Right cardiac atrium (tissue), 5 donors: Measurements from ENCODE around the gene PSTK. TPM values are rescaled to one million over a fixed set of nuclear protein-coding genes. Genes with fewer than 3 reads are reported as not detected.

Source experiments
- ATAC-seq, 2 donors: fragments of 200-7000 bp; cut with Tn5 transposase; one replicate each; pipeline versions ENCODE4 v1.8.0 to v1.9.1; 2020; ENCODE audit warnings: moderate library complexity in 2 of 2, mild to moderate bottlenecking in 1 of 2
- DNase-seq, 3 donors: peaks; one replicate each; pipeline ENCODE4 v3.0.0-alpha.2; 2020
- H3K27ac ChIP-seq: one replicate; pipeline ENCODE4 v1.5.1; 2013; ENCODE audit warnings: mild to moderate bottlenecking, low read length, control low read depth, moderate library complexity
- H3K27me3 ChIP-seq: one replicate; pipeline ENCODE4 v1.6.1; 2013; ENCODE audit not compliant: control insufficient read depth, insufficient read depth
- H3K4me1 ChIP-seq: one replicate; pipeline ENCODE4 v1.6.1; 2013; ENCODE audit warnings: low read length; ENCODE audit not compliant: control insufficient read depth, insufficient read depth
- H3K4me3 ChIP-seq: one replicate; pipeline ENCODE4 v1.5.1; 2013; ENCODE audit warnings: low read length, control low read depth
- H3K9me3 ChIP-seq: one replicate; pipeline ENCODE4 v1.6.1; 2013; ENCODE audit warnings: low read length; ENCODE audit not compliant: control insufficient read depth
- WGBS: extraction: QIAGEN DNeasy Blood & Tissue Kit; methylation state at CpG from one replicate; pipeline ENCODE4 v1.1.7; 2013; 5-methylcytosine and 5-hydroxymethylcytosine counted together
- intact Hi-C, 4 donors: fragments of 100-400 bp; cut with DNase I; formaldehyde crosslinking; loops; one replicate each; pipeline versions ENCODE4 v1.11.0 to v1.14.0; 2022 to 2023
- polyA plus RNA-seq: library from polyadenylated mRNA; stranded (reverse); fragments of 200-250 nt; gene quantifications from one replicate; pipeline ENCODE4 v1.2.3, GENCODE V29; 2013
- total RNA-seq, 4 donors: library from RNA; stranded (reverse); fragmentation: NEBNext Ultra II Directional; extraction: Animal tissue kit (Norgen Biotek cat#: 25700); gene quantifications; one replicate each; pipeline ENCODE4 v1.2.1, GENCODE V29; 2021
- donor health status: healthy with polysubstance abuse.
- donor health status: DM: no; HTN: yes; CAD: no.
- donor health status: DM: no; HTN: no; CAD: no.
- donor health status: DM: no; HTN: yes; CAD: no; lungs with severe emphysema.
- donor health status: DM: yes; HTN: yes; CAD: no.

Gene PSTK
- total and polyA plus RNA-seq, 5 donors: 1.0 to 5.1 (median 4.8) TPM

DNA sequence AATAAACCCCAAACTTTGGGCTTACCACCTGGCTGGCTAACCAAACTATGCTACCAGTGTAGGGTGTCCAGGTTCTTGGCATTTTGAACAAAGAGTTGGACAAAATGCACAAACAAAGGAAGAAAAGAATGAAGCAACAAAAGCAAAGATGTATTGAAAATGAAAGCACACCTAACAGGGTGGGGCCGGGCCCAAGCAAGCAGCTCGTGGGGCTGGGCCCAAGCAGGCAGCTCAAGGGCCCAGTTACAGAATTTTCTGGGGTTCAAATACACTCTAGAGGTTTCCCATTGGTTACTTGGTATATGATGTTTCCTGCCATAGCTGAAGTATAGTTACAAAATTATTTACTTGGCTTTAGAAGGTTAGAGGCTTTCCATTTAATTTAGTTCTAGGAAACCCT lies 44.3 kb downstream of the PSTK start:
- Histone ChIP-seq H3K27ac (no peak overlapping the region), H3K9me3 (no peaks in the 10 kb centered on the region), H3K4me1 (no peaks in the 10 kb centered on the region), H3K4me3 (no peak overlapping the region), H3K27me3 (no peaks in the 10 kb centered on the region)
- no peak for DNase-seq
- ATAC-seq: no peak
- 92% methylated on average over 2 of the region's 2 CpGs for whole genome bisulfite sequencing
- intact Hi-C loops: no loop called here

DNA sequence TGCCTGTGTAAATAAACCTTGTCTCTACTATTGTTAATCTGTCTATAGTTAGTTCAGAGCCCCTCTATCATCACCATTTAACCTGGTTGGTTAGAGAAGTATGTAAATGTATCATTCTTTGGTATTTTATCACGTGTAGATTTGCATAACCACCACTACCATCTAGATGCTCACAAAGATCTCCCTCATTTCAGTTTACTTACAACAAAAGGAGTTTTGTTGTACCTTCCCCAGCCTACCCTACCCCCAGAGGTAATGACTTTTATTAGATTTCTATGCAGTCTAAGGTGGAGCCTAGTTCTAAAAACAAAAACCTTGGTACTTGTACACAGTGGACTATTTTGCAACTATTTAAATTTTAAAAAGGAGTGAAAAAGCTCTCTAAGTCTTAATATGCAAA lies 46.1 kb downstream of the PSTK start:
- intact Hi-C loops: no loop called here
- no peak for DNase-seq
- 55% methylated on average over 1 of the region's 1 CpG for WGBS
- no peaks in the 10 kb centered on the region for H3K4me1 ChIP-seq
- ATAC-seq: no peak
- H3K9me3 ChIP-seq: no peaks in the 10 kb centered on the region
- no peaks in the 10 kb centered on the region for H3K27me3 ChIP-seq
- no peak overlapping the region for H3K27ac ChIP-seq
- H3K4me3 ChIP-seq: no peak overlapping the region

DNA sequence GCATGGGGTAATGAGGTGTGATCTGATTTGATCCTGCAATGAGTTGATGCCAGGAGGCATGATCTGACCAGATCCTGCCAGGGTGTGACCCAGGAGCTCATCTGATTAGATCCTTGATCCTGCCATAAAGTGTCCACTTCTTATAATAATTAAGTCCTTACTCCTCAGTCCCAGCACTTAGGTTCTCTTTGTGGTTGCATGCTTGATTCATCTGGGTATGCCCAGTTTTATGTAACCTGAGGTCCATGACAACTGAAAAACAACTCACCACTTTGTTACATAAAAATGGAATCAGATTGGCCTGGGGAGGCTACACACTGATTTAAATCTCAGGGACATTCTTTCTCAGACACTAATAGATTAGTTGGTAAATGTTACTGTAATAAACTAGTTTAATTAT lies 47.7 kb downstream of the PSTK start:
- no peak for DNase-seq
- no peak for ATAC-seq
- Histone ChIP-seq H3K4me3 (no peak overlapping the region), H3K4me1 (peaks cover 1% of the 10 kb centered on the region), H3K9me3 (no peaks in the 10 kb centered on the region), H3K27me3 (no peaks in the 10 kb centered on the region), H3K27ac (no peak overlapping the region)
- intact Hi-C loops: no loop called here

DNA sequence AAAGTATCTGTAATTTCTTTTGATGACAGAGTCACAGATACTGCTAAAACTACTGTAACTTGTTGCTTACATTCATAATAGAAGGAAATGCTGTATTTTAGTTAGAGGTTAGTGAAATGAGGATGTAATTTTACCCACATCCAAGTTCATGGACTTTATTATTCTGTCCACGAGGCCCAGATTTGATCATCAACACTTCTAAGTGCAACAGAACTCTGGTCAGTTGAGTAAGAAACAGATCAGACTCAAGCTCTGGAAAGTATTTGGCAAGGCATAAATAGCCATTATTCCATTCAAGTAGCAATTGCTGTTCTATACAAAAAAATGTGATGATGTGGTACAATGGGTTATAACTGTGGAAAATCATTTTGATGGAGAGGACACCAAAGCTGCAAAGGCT lies 50.9 kb downstream of the PSTK start:
- ATAC-seq (no peak), DNase-seq (no peak)
- no peaks in the 10 kb centered on the region for H3K9me3 ChIP-seq
- 68% methylated on average over 1 of the region's 1 CpG for WGBS
- H3K4me1 ChIP-seq: peaks cover 1% of the 10 kb centered on the region
- no peak overlapping the region for H3K27ac ChIP-seq
- no peak overlapping the region for H3K4me3 ChIP-seq
- no peaks in the 10 kb centered on the region for H3K27me3 ChIP-seq
- intact Hi-C loops: no loop called here

DNA sequence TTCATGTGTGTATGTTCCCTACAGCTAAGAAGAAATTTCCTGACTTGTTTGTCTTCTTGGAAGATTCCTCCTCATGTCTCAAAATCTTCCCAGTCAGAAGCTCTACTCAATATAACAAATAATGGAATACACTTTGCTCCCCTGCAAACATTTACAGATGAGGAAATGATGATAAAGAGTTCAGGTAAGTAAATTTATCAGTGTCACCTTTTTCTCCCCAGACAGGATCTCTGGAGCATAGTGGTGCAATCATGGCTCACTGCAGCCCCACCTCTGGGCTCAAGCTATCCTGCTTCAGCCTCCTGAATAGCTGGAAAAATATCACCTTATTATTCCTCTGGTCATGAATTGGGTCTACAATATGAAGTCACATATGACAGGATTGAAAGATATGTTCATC lies 54.1 kb downstream of the PSTK start:
- intact Hi-C loops: no loop called here
- no peak for ATAC-seq

DNA sequence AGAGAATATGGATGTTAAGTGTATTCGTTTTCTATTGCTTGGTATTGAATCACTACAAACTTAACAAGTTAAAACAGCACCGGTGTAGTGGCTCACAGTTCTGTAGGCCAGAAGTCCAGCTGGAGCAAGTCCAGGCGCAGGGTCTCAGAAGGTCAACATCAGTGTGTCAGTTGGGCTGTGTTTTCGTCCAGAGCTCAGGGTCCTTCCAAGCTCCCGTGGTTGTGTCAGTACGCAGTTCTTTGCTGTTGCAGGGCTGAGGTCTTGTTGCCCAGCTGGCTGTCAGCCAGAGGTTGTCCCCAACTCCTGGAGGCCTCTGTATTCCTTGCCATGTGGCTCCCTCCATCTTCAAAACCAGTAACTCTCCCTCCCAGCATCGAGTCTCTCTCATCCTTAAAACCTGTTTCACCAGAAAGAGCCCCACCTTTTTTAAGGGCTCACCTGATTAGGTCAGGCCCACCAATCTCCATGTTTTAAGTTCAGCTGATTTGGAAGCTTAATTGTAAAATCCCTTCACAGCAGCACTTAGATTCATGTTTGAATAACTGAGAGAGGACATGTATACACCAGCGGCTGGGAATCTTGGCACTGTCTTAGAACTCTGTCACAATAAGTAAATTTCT lies 55.4 kb downstream of the PSTK start:
- ATAC-seq: no peak
- DNase-seq: no peak
- intact Hi-C loops: no loop called here
- Histone ChIP-seq H3K27ac (no peak overlapping the region), H3K4me3 (no peak overlapping the region), H3K4me1 (peaks cover 1% of the 10 kb centered on the region), H3K27me3 (no peaks in the 10 kb centered on the region), H3K9me3 (no peaks in the 10 kb centered on the region)
- 88% methylated on average over 8 of the region's 8 CpGs for WGBS

More for the DNA sequence above, 54.1 kb downstream of the PSTK start:
- no peaks in the 10 kb centered on the region for H3K9me3 ChIP-seq
- H3K4me3 ChIP-seq: no peak overlapping the region
- DNase-seq: no peak
- no peaks in the 10 kb centered on the region for H3K27me3 ChIP-seq
- no peak overlapping the region for H3K27ac ChIP-seq
- peaks cover 1% of the 10 kb centered on the region for H3K4me1 ChIP-seq

DNA sequence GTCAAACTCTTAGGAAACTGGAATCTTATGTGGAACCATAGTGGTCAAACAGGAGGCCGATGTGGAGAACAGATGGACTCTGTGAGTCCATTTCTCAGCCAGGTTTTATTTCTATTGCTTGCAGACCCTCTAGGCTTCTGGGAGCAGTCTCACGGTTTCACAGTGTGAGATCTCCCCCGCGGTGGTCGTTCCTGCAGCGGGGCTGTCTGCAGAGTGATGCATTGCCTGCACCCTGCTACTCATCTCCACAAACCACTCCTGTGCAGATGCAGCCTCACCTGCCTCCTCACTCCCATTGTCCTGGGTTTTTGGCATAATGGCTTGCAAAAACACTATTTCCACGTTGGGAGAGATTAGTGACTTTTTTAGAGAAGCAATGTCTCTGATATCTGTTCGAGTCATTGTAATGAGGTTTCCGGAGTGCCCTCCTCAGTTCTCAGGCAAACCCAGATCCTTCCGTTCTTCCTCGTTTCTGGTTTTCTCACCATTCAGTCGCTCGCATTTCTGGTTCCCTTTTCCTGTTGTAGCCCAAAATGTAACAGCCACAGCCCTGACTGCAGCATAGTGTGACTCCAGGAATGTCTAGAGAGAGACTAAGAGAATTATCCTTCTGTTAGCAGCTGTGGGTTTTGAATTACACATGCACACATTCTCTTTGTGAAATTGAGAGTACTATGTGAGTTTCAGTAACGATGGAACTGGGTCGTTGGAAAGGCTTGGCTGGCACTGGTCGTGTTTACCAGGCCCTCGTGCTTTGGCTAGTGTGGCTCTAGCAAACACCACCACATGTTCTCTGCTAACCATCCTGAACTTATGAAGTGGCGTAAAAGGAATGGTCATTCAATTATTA lies 58.8 kb downstream of the PSTK start:
- ATAC-seq: no peak
- H3K9me3 ChIP-seq: no peaks in the 10 kb centered on the region

DNA sequence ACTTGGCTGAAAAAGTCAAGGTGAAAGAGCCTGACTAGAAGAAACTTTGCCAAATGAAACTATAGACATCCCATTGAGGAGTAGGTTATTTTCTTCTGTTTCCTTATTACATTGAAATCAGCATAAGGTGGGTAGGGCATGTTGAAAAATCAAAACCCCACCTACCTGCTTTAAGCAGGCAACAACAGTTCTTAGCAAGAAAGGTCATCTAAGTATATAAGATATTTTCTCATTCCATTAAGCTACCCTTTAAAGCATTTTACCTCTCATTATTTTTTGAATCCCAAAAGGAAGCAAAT lies 59.4 kb downstream of the PSTK start:
- ATAC-seq (no peak), DNase-seq (no peak)
- H3K27me3 ChIP-seq: no peaks in the 10 kb centered on the region
- H3K4me3 ChIP-seq: no peak overlapping the region
- intact Hi-C loops: no loop called here
- H3K4me1 ChIP-seq: no peaks in the 10 kb centered on the region
- H3K27ac ChIP-seq: no peak overlapping the region
- H3K9me3 ChIP-seq: no peaks in the 10 kb centered on the region

More for the DNA sequence above, 58.8 kb downstream of the PSTK start:
- no peak overlapping the region for H3K4me3 ChIP-seq
- intact Hi-C loops: no loop called here
- H3K27ac ChIP-seq: no peak overlapping the region
- H3K27me3 ChIP-seq: no peaks in the 10 kb centered on the region
- WGBS: 59% methylated on average over 18 of the region's 18 CpGs
- no peak for DNase-seq
- H3K4me1 ChIP-seq: no peaks in the 10 kb centered on the region

Other genes starting within 250 kb of the PSTK start
- gene CUZD1, start 134.5 kb upstream of the PSTK start, total RNA-seq: under 1 TPM; 0.17 to 0.53 (median 0.25) TPM
- gene CUZD1, start 134.5 kb upstream of the PSTK start, polyA plus RNA-seq: 0.25 TPM
- gene FAM24B, start 100.8 kb upstream of the PSTK start, total RNA-seq: 1 to 10 TPM in 2 of 4 donors, under 1 TPM in 2; 0.47 to 1.4 (median 0.88) TPM
- gene FAM24B, start 100.8 kb upstream of the PSTK start, polyA plus RNA-seq: 1.2 TPM
- not detected for gene FAM24A, start 69.8 kb upstream of the PSTK start, total RNA-seq
- gene FAM24A, start 69.8 kb upstream of the PSTK start, polyA plus RNA-seq: not detected
- gene C10orf88, start 26.2 kb upstream of the PSTK start, total RNA-seq: 1 to 10 TPM; 5.2 to 7.8 (median 6.9) TPM
- gene C10orf88, start 26.2 kb upstream of the PSTK start, polyA plus RNA-seq: 4.1 TPM
- gene IKZF5, start 28.4 kb downstream of the PSTK start, total RNA-seq: 10 to 100 TPM; 12.2 to 15.0 (median 13.0) TPM
- 5.7 TPM for gene IKZF5, start 28.4 kb downstream of the PSTK start, polyA plus RNA-seq
- gene ACADSB, start 28.6 kb downstream of the PSTK start, total RNA-seq: 10 to 100 TPM; 59.4 to 90.9 (median 73.1) TPM
- 19.5 TPM for gene ACADSB, start 28.6 kb downstream of the PSTK start, polyA plus RNA-seq
- not detected for gene HMX3, start 155.6 kb downstream of the PSTK start, total RNA-seq
- not detected for gene HMX3, start 155.6 kb downstream of the PSTK start, polyA plus RNA-seq
- not detected for gene HMX2, start 167.7 kb downstream of the PSTK start, total RNA-seq
- gene HMX2, start 167.7 kb downstream of the PSTK start, polyA plus RNA-seq: not detected
- 10 to 100 TPM; 33.7 to 43.0 (median 37.8) TPM for gene BUB3, start 174.0 kb downstream of the PSTK start, total RNA-seq
- gene BUB3, start 174.0 kb downstream of the PSTK start, polyA plus RNA-seq: 28.3 TPM